NOMO-1 (cell line): ENCODE data around the gene MYO1D.
"Not testable (repeated sequence)": the region's sequence is repeated elsewhere in the genome, so short reads cannot be mapped to it uniquely, and the experiment has no call there.

Source experiments
- DNase-seq, 2 experiments: peaks; one replicate each; lab custom pipeline; 2025; ENCODE audit not compliant: unreplicated experiment in 2 of 2; lab: John Stamatoyannopoulos, UW

MYO1D gene

DNA sequence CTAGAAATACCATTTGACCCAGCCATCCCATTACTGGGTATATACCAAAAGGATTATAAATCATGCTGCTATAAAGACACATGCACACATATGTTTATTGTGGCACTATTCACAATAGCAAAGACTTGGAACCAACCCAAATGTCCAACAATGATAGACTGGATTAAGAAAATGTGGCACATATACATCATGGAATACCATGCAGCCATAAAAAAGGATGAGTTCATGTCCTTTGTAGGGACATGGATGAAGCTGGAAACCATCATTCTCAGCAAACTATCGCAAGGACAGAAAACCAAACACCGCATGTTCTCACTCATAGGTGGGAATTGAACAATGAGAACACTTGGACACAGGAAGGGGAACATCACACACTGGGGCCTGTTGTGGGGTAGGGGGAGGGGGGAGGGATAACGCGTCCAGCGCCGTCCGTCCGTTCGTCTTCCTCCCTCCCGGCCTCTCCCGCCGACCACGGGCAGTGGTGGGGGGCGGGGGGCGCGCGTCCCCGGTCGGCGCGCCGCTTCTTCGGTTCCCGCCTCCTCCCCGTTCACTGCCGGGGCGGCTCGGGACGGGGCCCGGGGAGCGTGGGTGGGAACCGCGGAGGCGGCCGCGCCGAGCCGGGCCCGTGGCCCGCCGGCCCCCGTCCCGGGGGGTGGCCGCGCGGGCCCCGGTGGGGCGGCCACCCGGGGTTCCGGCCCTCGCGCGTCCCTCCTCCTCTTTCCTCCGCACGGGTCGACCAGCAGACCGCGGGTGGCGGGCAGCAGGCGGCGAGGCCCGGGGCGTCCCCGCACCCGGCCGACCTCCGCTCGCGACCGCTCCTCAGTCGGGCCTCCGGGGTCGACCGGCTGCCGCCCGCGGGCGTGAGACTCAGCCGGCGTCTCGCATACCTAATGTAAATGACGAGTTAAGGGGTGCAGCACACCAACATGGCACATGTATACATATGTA, 54.7 kb downstream of the MYO1D start:
- DNase-seq: not testable (repeated sequence)

DNA sequence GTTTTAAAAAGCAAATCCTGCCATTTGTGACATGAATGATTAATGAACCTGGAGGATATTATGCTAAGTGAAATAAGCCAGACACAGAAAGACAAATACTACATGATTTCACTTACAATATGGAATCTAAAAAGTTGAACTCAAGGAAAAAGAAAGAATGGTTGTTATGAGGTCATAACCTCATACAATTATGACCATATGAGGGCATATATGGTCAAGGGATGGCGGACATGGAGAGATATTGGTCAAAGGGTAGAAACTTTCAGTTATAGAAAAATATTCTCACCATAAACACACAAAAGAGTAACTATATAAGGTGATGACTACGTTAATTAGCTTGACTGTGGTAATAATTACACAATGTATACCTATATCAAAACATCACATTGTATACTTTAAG, 56.5 kb downstream of the MYO1D start:
- DNase-seq: no peak

DNA sequence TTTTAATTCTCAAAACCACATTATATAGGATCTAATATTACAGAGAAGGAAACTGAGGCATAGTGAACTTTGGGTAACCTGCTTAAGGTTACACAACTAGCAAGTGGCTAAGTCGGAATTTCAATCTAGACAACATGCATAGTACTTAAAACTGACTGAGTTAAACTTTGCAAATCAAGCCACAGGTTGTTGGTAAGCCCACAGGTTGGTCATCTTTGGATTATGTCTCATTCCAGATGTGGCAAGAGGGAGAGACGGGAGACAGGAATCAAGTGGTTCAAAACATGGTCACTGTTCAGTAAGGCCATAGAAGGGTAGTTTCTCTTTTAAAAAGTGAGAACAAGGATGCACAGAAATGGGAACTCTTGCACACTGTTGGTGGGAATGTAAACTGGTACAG, 57.1 kb downstream of the MYO1D start:
- DNase-seq: no peak

DNA sequence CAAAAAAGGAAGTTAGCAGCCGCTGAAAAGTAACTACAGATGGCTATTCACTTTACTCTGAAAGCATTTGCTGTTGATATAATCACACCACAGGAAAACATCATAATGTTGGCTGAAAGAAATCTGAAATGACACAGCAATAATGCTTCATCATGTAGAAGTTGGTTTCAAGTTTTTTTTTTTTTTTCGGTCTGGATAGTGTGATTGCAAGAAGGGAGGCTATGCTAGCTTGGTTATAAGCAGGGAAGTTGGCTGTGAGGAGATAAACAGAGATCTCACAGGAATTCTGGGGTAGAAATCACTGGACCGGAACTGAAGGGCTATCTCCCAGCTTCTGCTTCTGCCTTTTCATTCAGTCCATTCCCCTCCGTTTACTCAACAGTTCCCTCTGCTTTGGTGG, 57.9 kb downstream of the MYO1D start:
- DNase-seq: no peak

DNA sequence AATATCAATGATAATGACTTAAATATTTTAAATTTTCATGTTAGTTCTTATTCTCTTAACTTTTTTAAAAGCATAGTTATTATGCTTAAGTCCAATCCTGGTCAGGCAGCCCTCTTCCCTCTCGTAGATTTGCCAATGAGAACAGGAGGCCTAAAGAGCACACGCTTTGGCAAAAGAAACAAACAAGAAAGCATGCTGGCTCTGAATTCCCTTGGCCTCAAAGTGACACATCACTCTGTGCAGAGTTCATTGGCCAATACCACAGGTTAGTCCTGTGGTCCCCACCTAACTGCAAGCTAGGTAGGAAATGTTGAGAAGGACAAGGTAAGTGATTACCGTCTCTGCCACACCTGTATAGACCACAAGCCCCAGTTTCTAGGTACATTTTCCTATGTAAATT, 61.5 kb downstream of the MYO1D start:
- no peak for DNase-seq

DNA sequence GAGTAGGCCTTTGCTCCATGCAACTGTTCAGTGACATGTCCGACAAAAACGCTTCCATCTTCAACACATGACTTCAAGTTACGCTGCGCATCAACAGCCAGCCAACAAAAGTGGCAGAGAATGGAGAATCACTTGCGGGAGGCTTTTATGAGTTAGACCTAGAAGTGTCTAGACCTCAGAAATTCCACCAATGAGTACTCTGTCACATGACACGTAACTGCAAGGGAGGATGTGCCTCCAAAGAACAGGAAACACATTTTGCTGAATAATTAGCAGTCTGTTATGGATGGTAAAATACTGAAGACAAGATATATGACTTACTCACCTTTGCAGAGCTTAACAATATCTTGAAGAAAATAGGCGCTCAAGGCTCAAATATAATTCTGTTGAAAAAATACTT, 62.1 kb downstream of the MYO1D start:
- no peak for DNase-seq

DNA sequence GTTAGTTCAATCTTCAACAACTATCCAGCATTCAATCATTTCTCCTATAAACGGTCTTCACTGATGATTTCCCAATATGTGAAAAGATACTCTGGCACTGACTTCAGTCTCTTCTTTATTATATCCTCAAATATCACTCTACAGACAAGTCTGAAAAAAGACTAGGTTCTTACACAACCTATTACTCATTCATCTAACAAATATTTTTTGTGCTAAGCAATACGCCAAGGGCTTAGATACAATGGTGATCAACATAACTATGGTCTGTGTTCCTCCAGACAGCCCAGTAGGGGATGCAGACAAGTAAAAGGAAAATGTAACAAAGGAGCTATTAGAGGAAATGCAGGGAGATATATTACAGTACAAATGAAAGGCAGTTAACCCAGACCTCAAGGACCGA, 63.9 kb downstream of the MYO1D start:
- DNase-seq: no peak

DNA sequence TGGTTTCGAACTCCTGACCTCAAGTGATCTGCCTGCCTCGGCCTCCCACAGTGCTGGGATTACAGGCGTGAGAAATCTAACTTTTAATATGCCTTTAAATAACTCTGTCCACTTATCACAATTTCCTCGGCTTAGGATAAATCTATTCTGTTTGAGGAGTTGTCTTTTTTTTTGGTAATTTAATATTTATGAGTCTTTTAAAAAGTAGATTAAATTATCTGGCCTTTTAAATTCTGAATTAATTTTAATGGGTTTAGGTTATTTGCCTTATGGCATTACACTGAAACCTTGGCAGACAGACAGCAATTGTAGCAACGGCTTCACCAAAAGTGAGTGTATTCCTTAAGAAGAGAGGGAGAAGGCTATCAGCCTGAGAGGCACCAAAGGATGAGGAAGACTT, 66.2 kb downstream of the MYO1D start:
- DNase-seq: no peak

DNA sequence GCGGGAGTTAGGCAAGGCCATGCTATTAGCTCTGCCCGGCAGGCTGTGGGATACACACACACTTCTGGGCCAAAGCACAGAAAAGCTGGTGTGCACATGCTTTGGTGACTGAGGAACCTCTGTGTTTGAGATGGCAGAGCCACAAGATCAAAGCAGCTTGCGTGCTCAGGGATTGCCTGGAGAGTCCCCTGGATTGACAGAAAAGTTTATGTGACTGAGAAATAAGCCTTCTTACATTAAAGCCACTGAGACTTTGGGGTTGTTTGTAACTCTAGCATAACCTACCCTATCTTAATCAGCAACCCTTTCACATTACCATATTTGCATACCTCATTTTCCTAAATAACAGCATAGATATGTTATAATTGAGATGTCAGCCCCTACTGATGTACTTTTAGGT, 69.3 kb downstream of the MYO1D start:
- no peak for DNase-seq

DNA sequence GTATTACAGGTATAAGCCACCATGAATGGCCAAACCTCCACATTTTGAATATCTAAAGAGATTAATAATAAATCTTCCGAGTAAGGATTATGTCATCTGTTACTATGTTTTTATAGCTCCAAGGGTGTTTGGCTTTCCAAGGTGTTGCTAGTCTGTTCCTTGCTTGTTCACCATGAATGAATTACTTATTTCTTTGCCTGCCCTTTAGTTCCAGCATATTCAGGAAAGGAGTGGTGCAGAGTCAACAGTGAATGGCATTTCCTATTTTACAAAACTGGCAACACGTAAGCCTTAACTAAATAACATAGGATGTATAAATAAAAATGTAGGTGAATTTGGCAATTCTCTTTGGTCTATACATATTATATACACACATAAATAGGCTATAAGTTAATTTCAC, 70.3 kb downstream of the MYO1D start:
- no peak for DNase-seq

DNA sequence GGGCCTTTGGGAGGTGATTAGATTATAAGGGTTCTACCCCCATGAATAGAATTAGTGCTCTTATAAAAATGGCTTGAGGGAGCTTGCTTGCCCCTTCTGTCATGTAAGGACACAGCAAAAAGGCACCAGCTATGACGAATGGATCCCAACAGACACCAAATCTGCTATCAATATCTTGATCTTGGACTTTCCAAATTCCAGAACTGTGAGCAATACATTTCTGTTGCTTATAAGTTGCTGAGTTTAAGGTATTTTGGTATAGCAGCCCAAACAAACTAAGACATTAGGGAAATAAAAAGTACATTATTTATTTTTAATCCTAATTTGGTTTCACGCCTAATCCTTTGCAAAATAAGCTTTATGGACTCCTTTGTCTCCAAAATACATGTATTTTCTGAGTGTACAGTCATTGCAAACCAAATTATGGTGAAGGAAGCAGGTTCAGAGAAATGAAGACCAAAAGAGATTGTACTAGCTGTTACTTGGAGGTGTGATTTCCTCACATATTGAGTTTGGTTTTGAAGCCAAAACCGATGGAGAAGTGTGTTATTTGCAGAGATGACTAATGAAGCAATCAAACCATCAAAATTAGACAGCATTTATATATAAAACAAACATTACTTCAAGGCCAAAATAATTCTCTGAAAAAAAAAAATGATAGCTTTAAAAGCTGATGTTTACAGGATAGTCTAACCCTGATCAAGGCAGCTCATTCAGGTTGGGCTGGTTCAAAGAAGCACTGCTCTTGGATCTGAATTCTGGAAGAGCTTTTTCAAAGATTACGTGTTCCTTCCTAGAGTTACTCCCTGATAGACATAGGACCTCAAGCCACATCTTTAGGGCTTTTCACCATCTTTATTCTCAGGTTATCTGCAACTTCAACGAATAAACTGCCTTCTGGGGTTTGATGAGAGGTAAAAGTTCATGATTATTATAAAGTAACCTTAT, 71.6 kb downstream of the MYO1D start:
- no peak for DNase-seq

DNA sequence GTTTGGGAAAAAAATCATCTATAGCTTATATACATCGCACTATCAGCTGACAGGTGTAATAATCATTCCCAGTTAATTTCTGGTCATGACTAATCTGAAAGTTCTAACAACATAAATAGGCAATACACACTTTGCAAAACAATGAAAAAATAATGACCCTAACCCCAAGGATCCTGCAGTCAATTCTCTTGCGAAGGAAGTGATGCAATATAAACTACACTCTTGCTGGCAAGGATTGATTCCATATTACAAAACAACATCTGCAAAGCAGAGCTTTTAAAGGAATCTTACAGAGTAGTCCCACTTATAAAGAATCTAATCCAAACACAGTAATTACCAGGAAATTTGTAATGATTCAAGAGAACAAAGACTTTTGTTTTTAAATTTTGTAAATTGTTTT, 73.4 kb downstream of the MYO1D start:
- no peak for DNase-seq

DNA sequence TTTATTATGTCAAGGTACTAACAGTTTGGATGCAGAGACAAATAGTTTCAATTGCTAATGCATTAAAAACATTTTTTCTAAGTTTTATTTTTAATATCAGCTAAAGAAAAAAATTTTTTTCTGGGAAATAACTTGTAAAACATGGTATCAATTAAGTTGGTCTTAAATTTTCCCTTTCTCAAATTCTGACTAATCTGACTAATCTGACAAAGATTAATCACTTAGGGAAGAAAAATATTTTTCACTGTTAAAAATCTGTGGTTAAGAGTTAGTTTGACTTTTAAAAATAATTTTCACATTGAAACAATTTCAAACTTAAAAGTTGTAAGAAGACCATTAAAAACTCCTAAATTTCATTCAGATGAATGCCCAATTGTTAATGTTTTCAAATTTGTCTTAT, 74.6 kb downstream of the MYO1D start:
- no peak for DNase-seq

DNA sequence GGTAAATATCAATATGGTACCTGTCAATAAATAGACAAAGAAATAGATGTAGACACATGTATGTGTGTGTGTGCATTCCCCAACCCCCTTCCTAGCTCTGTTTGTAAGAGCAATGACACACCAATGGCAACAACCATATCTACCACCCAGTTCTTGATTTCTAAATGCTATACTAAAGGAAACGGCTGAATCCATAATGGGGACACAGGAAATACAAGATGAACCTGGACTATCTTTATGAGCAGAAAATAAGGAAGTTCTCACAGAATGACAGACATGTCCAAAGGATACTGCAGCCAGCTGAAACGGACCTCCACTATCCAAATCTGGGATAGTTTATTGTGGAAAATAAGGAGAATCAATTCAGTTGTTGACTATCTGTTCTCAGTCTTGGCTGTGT, 75.3 kb downstream of the MYO1D start:
- DNase-seq: no peak

DNA sequence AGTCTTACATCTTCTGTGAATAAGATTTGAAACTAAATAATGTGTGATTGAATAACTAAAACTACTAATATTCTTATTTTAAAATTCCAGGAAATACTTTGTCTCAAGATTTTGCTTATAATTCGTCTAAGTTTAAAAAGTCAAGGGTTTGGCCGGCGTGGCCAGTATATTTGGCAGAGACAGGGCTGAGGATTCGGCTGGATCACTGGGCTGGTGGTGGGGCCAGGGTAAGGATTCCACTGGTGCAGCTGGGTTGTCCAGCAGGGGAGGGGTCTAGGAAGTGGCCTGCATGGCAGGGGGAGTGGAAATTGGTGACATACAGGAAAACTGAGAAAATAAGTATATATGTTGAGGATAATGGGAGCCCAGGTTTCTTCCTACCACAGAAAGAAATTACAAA, 75.7 kb downstream of the MYO1D start:
- no peak for DNase-seq

DNA sequence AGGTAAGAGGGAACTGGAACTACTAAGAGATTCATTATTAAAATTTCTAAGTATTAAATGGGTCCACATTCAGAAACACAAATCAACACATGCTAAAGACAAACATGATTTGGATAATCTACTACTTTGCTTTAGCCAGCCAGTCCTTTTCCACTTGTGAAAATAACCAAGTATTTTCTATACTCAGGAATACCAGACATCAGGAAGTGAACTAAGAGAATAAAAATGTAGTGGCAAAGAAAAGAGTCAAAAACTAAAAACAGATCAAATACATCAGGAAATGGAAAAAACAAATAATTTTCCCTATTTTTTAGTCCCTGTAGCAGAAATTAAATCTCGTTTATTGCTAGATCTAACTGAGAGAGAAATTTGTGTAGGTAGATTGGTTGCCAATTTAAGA, 78.0 kb downstream of the MYO1D start:
- DNase-seq: no peak

DNA sequence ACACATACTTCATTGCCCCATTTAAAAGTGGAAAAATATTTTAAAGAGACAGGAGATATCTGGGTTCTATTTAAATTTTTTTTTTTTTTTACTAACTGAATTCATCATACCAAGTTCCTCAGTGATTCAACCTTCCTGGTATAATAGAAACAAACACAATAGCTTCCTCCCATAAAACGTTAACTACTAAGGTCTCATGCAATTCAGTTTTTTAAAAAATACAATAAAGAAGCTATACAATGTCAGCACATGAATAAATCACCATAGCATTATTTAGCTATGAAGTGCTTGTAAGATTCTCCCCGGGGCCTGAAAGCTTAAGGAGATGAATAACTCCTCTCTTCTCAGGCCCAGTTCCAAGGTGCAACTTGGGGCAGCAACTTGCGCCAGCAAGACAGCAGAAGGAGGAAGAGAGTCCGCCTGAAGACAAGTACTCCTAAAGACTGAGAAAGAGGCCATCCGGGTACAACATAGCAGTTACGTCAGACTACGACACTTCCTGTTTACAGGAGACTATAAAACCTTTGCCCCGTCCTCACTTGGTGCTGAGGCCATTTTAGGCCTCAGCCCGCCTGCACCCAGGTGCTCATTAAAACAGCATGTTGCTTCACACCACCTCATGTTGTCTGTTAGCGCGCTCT, 81.5 kb downstream of the MYO1D start:
- no peak for DNase-seq

DNA sequence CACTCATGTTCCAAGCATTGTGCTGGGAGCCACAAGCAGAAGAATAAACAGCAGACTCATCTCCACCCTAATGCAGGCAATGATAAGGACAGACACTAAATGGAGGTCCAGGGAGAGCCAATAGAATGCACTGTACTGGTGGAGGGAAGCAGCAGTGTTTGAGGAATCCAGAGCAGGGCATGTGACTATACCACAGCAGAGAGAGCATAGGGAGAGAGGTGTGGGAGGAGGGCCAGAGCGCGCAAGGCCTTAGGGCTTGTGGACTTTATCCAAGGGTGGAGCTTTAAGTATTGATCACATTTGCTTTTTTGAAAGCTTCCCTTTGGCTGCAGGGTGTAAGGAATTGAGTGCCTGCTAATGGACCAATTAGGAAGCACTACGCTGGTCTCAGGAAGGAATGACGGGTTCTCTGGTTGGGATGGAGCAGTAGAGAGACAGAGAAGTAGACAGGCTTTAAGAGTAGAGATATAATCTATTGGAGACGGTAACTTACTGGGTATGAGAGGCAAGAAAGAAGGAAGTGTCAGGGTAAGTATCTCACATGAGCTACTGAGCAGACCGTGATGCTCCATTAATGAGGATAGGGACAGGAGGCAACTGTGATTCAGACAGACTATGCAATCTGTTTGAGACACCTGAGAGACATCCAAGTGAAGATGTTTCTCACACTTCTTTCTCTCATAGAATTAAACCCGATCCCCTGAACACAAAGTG, 82.2 kb downstream of the MYO1D start:
- DNase-seq: no peak

DNA sequence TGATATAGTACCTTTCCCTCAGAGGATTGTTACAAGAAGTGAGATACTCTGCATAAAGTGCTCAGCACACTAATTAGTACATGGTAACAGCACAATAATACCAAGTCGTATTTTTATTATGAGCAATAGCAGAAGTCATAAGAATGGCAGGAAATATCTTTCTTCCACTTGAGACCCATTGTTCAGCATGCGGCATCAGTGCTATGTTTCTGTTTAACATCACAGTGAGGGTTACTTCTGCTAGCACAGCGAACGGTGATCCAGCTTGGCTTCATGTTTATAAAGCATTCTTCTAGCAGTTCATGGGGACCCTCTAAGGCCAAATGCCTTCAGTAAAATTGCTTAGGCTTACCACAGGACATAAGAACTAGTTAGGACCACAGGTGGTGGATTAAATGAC, 83.1 kb downstream of the MYO1D start:
- no peak for DNase-seq

DNA sequence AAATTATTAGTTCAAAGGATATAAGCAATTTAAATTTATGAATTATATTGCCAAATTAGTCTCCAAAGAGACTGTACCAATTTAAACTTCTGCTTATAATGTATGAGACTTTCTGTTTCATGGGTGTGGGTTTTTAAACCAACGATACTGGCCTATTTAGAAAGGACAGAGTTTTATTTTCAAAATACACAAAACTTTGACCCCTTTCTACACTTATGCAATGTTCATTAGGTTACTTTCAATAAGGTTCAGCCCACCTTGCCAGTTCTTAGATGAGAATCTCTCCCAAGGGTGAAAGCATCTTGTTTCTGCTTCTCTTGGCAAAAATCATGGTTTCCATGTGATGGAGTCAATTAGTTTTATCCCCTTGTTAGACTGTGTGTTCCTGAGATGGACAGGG, 84.7 kb downstream of the MYO1D start:
- DNase-seq: no peak

DNA sequence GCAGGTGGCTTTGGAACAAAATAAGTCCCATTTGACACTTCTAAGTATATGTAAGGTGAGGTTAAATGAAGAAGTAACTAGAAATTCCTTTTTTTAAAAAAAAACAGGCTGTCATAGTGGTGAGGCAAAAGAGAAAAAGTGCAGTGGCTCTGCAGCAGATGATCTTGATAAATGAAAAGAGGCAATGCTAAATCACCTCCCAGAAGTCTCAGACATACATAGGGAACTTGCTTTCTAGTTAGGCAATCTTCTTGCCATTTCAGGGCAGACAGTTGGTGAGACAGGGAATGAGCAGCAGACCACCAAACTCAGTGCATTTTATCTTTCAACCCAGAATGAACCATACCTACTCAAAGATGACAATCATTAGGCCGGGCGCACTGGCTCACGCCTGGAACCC, 90.8 kb downstream of the MYO1D start:
- DNase-seq: no peak
